ENCODE data around the gene IFIT1B. TPM values are rescaled to one million over a fixed set of nuclear protein-coding genes. Genes with fewer than 3 reads are reported as not detected.

Gene IFIT1B
- total and polyA plus RNA-seq, 10 donors = 0.04 to 36.9 (median 2.4) TPM; not detected in 4

- intact Hi-C loops (cut with DNase I; ENCODE audit: low total_unique reads) = no loop called here
- no peaks in the 10 kb centered on the region for H3K36me3 ChIP-seq
- H3K27ac ChIP-seq = peak overlapping the region in 7 of 8 donors; percentile 47 to 71 (median 56)
- H3K27me3 ChIP-seq (replicated peaks in 1 of 7) = no peaks in the 10 kb centered on the region
- peaks cover 4 to 51% (median 34%) of the 10 kb centered on the region in 6 donors for H3K4me1 ChIP-seq
- TF ChIP-seq POLR2AphosphoS5 (IDR thresholded peaks at IDR 0.05) = no peak
- no peak for TF ChIP-seq POLR2A (IDR thresholded peaks at IDR 0.05)
- no peak for TF ChIP-seq CTCF (IDR thresholded peaks at IDR 0.05 in 8 of 11, conservative IDR thresholded peaks at IDR 0.05 in 3 of 11)
- no peak overlapping the region for H3K4me3 ChIP-seq
- H3K9me3 ChIP-seq = no peaks in the 10 kb centered on the region
- 39 to 62% (median 51%) methylated on average over 6 of the region's 6 CpGs for WGBS, 5 donors
- no peak for DNase-seq
Observed at GRCh38 chr10:89363729-89364442, 14.0 kb upstream of the IFIT1B start.

GRCh38 chr10:89364531-89364930, 13.3 kb upstream of the IFIT1B start:
- no peak for DNase-seq
- Histone ChIP-seq H3K9me3 (no peaks in the 10 kb centered on the region), H3K27me3 (replicated peaks in 1 of 7) (no peaks in the 10 kb centered on the region), H3K4me3 (no peak overlapping the region), H3K27ac (peak overlapping the region in 2 of 8 donors; percentile 56 to 68), H3K36me3 (no peaks in the 10 kb centered on the region), H3K4me1 (peaks cover 4 to 57% (median 37%) of the 10 kb centered on the region in 6 donors)
- intact Hi-C loops (cut with DNase I; ENCODE audit: low total_unique reads) = no loop called here
- TF ChIP-seq POLR2A (IDR thresholded peaks at IDR 0.05) (no peak), CTCF (IDR thresholded peaks at IDR 0.05 in 8 of 11, conservative IDR thresholded peaks at IDR 0.05 in 3 of 11) (no peak), POLR2AphosphoS5 (IDR thresholded peaks at IDR 0.05) (no peak)
- WGBS, 5 donors = 84 to 95% (median 93%) methylated on average over 1 of the region's 1 CpG

- peak overlapping the region in 5 of 8 donors; percentile 30 to 58 (median 58) for H3K27ac ChIP-seq
- no peaks in the 10 kb centered on the region for H3K27me3 ChIP-seq (replicated peaks in 1 of 7)
- WGBS, 5 donors = 55 to 76% (median 69%) methylated on average over 4 of the region's 4 CpGs
- DNase-seq = no peak
- TF ChIP-seq CTCF (IDR thresholded peaks at IDR 0.05 in 8 of 11, conservative IDR thresholded peaks at IDR 0.05 in 3 of 11) (no peak), POLR2AphosphoS5 (IDR thresholded peaks at IDR 0.05) (no peak), POLR2A (IDR thresholded peaks at IDR 0.05) (no peak)
- intact Hi-C loops (cut with DNase I; ENCODE audit: low total_unique reads) = no loop called here
- no peaks in the 10 kb centered on the region for H3K36me3 ChIP-seq
- peaks cover 4 to 55% (median 35%) of the 10 kb centered on the region in 6 donors for H3K4me1 ChIP-seq
- no peak overlapping the region for H3K4me3 ChIP-seq
- no peaks in the 10 kb centered on the region for H3K9me3 ChIP-seq
Observed at GRCh38 chr10:89367529-89367928, 10.3 kb upstream of the IFIT1B start.

GRCh38 chr10:89368129-89368528, 9.7 kb upstream of the IFIT1B start:
- intact Hi-C loops (cut with DNase I; ENCODE audit: low total_unique reads) = no loop called here
- H3K27ac ChIP-seq = peak overlapping the region in 4 of 8 donors; percentile 30 to 58 (median 48)
- H3K36me3 ChIP-seq = no peaks in the 10 kb centered on the region
- TF ChIP-seq CTCF (IDR thresholded peaks at IDR 0.05 in 8 of 11, conservative IDR thresholded peaks at IDR 0.05 in 3 of 11) (no peak), POLR2A (IDR thresholded peaks at IDR 0.05) (no peak), POLR2AphosphoS5 (IDR thresholded peaks at IDR 0.05) (no peak)
- no peaks in the 10 kb centered on the region for H3K9me3 ChIP-seq
- 59 to 74% (median 64%) methylated on average over 1 of the region's 1 CpG for WGBS, 5 donors
- no peak overlapping the region for H3K4me3 ChIP-seq
- peaks cover 4 to 49% (median 31%) of the 10 kb centered on the region in 6 donors for H3K4me1 ChIP-seq
- no peaks in the 10 kb centered on the region for H3K27me3 ChIP-seq (replicated peaks in 1 of 7)
- no peak for DNase-seq

Measured in spleen (tissue), 11 donors.